Femur (tissue), 1 donor: ENCODE results near the gene USP17L5.
A peak's percentile ranks its signal among the peaks of the same experiment; 100 is the strongest.
"Not testable (repeated sequence)": the region's sequence is repeated elsewhere in the genome, so short reads cannot be mapped to it uniquely, and the experiment has no call there.

Experiments
- DNase-seq: peaks from one replicate; pipeline ENCODE4 v3.0.0-alpha.2; 2017

The USP17L5 gene

DNA sequence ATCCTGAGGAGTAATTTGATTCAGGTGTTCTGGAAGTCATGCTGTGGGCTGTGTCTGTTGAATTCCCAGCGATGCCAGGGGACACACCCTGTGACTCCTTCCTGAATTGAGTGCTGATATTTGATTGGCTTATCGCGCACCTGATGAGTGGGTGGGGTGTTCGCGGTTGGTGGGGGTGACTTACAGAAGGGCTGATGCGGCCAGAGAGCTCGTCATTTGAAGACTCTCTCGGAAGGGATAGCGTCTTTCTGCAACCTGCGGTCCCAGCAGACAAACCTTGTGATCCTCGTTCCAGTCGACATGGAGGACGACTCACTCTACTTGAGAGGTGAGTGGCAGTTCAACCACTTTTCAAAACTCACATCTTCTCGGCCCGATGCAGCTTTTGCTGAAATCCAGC, at the start of gene USP17L5:
Gene USP17L5, plus strand, starts transcription at position 301 of the 400 bp plus-strand sequence. Its CDS starts 0 bp downstream, at position 301.
- not testable (repeated sequence) for DNase-seq

DNA sequence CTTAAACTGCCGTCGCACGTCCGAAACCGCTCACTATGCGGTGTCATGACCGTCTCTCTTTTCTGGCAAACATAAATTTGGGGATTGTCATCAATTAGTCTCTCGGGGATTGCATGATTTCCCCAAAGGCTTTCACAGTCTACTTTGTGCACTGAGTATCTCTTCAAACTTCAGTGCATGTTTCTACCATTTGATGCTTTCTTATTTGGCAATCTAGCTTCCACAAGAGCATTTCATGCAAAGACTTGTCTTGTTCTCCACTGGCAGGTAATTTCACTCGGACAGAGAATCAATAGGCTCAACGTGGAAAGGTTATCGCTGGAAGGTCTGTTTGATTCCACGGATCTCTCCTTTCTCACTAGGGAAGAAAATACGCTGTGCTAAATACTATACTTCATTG, 15.0 kb upstream of the USP17L5 start:
- not testable (repeated sequence) for DNase-seq

DNA sequence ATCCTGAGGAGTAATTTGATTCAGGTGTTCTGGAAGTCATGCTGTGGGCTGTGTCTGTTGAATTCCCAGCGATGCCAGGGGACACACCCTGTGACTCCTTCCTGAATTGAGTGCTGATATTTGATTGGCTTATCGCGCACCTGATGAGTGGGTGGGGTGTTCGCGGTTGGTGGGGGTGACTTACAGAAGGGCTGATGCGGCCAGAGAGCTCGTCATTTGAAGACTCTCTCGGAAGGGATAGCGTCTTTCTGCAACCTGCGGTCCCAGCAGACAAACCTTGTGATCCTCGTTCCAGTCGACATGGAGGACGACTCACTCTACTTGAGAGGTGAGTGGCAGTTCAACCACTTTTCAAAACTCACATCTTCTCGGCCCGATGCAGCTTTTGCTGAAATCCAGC, 14.3 kb upstream of the USP17L5 start, which contains the start of gene USP17L24:
Gene USP17L24, plus strand, starts transcription at position 301 of the 400 bp plus-strand sequence. Its CDS starts 0 bp downstream, at position 301.
- not testable (repeated sequence) for DNase-seq

GRCh38 chr4:9329611-9330010, 9.6 kb upstream of the USP17L5 start, which contains the start of gene USP17L25:
USP17L25 (plus strand) TSS chr4:9329911; CDS start chr4:9329911, 0 bp downstream.
- not testable (repeated sequence) for DNase-seq

DNA sequence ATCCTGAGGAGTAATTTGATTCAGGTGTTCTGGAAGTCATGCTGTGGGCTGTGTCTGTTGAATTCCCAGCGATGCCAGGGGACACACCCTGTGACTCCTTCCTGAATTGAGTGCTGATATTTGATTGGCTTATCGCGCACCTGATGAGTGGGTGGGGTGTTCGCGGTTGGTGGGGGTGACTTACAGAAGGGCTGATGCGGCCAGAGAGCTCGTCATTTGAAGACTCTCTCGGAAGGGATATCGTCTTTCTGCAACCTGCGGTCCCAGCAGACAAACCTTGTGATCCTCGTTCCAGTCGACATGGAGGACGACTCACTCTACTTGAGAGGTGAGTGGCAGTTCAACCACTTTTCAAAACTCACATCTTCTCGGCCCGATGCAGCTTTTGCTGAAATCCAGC, 4.8 kb upstream of the USP17L5 start, which contains the start of gene USP17L26:
Gene USP17L26, plus strand, starts transcription at position 301 of the 400 bp plus-strand sequence. Its CDS starts 0 bp downstream, at position 301.
- not testable (repeated sequence) for DNase-seq

DNA sequence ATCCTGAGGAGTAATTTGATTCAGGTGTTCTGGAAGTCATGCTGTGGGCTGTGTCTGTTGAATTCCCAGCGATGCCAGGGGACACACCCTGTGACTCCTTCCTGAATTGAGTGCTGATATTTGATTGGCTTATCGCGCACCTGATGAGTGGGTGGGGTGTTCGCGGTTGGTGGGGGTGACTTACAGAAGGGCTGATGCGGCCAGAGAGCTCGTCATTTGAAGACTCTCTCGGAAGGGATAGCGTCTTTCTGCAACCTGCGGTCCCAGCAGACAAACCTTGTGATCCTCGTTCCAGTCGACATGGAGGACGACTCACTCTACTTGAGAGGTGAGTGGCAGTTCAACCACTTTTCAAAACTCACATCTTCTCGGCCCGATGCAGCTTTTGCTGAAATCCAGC, 4.6 kb downstream of the USP17L5 start, which contains the start of gene USP17L27:
Gene USP17L27, plus strand, starts transcription at position 301 of the 400 bp plus-strand sequence. Its CDS starts 0 bp downstream, at position 301.
- DNase-seq = not testable (repeated sequence)

DNA sequence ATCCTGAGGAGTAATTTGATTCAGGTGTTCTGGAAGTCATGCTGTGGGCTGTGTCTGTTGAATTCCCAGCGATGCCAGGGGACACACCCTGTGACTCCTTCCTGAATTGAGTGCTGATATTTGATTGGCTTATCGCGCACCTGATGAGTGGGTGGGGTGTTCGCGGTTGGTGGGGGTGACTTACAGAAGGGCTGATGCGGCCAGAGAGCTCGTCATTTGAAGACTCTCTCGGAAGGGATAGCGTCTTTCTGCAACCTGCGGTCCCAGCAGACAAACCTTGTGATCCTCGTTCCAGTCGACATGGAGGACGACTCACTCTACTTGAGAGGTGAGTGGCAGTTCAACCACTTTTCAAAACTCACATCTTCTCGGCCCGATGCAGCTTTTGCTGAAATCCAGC, 9.4 kb downstream of the USP17L5 start, which contains the start of gene USP17L28:
Gene USP17L28, plus strand, starts transcription at position 301 of the 400 bp plus-strand sequence. Its CDS starts 0 bp downstream, at position 301.
- DNase-seq = not testable (repeated sequence)

DNA sequence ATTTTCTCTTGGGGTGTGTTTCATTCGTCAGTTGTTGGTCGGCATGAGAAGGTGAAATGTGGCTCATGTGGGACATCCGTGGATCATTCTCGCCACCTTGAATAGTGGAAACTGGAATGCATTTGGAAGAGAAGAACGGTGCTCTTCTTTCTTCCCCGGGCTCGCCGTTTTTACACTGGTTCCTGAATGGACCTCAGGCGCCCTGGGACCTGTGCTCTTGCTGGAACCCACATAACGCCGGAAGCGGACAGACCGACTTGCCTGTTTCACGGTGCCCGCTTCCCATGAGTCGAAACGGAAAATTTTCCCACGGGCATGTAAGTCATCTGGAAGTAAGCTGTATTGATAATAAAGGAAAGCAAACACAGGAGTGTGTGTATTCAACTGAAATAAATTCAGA, 11.7 kb downstream of the USP17L5 start:
- DNase-seq = not testable (repeated sequence)

DNA sequence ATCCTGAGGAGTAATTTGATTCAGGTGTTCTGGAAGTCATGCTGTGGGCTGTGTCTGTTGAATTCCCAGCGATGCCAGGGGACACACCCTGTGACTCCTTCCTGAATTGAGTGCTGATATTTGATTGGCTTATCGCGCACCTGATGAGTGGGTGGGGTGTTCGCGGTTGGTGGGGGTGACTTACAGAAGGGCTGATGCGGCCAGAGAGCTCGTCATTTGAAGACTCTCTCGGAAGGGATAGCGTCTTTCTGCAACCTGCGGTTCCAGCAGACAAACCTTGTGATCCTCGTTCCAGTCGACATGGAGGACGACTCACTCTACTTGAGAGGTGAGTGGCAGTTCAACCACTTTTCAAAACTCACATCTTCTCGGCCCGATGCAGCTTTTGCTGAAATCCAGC, 14.1 kb downstream of the USP17L5 start, which contains the start of gene USP17L29:
Gene USP17L29, plus strand, starts transcription at position 301 of the 400 bp plus-strand sequence. Its CDS starts 0 bp downstream, at position 301.
- DNase-seq = not testable (repeated sequence)

GRCh38 chr4:9362829-9363228, 23.6 kb downstream of the USP17L5 start, which contains the start of gene USP17L30:
USP17L30 (plus strand) TSS chr4:9363129; CDS start chr4:9363129, 0 bp downstream.
- not testable (repeated sequence) for DNase-seq

DNA sequence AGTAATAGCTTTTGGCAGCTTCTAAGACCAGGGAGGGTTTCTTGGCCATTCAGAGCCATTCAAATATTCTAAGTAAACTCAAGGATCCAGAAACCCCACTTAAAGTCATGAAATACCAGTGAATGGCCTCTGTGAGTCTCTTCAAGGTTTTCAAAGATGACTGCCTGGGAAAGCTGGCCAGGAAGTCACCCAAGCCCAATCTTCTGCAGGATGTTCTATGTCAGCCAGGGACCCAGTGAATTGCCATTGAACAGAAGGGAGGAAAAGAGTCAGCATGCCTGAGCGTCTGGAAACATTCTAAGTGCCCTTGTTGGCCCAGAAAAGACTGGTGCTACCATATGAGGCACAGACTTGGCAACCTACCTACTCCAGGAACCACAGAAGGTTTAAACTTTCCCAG, 40.7 kb downstream of the USP17L5 start:
- not testable (repeated sequence) for DNase-seq

DNA sequence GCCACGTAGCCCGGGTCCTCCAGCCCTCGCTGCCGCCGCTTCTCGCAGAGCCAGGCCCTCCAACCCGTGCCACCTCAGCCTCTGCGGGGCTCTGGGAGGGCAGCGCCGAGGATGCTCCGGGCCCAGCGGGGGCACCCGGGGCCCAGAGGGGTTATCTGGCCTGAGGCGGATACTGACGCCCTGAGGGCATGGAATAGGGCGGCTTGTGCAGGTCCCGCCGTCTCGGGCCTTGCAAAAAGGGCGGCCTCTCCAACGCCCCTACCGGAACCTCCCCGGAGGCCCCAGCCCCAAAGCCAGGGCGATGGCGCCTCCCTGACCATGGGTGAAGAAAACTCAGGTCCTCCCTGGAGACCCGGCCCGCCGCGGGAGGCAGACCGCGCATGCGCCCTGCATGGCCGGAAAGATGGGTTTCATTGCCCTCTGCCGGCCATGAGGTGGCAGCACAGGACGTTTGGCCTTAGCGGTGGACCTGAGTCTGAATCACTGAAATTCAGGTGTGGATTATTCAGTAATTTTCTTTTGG, 41.9 kb downstream of the USP17L5 start:
- peak; percentile 17 for DNase-seq

- DNase-seq = no peak
These were observed 44.9 kb downstream of the USP17L5 start for GRCh38 chr4:9384126-9384525.

DNA sequence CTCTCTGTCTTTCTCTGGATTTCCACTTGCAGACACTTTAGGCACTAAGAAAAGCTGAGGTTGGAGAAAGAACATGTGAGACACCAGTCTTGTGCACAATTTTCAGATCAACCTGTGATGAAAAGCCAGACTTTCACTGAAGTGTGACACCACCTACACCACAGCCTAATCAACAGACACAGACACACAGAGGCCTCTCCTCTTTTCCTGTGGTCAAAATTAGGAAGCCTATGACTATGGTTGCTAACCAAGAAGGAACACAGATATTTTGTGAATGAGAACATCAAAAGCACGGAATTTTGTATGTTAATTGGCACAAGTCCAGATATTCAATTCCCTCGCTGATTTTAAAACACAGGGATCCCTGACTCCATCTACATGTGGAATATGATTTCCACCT, 49.8 kb downstream of the USP17L5 start:
- not testable (repeated sequence) for DNase-seq
